ENCODE measurements around the gene PPIF. TPM values are rescaled to one million over a fixed set of nuclear protein-coding genes. Genes with fewer than 3 reads are reported as not detected.

Gene PPIF
- polyA plus RNA-seq, 1 donor (not counting 4 experiments of a cell fraction or from before 2014, with no cell fraction given) = 71.3 TPM

GRCh38 chr10:79335470-79336235, 11.6 kb upstream of the PPIF start:
- dilution Hi-C loops (cut with MboI; ENCODE audit: extremely low pct_ligation_motif_present, low sequenced_read_pairs) = no loop called here
- no peak for FAIRE-seq

DNA sequence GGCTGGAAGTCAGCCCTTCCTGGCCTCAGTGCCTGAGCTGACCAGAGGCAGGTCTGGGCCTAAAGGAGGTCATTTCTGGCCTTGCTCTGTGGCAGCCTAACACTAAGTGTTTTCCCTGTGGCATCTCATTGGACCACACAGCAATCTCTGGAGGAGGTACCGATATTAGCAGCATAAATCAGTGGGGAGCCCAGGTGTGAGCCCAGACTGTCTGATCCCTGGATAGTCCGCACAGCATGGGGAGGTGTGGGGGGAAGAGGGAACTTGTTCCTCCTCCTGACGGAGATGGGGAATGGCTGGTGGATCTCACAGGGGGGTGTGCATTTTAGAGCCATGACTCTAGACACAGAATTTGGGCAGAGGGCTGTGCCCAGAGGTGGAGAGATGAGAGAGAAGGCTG, 11.0 kb upstream of the PPIF start:
- Histone ChIP-seq H4K20me1 (ENCODE audit: control insufficient read depth, extremely low read depth, insufficient read depth, low read length) (no peaks in the 10 kb centered on the region), H3K9me3 (ENCODE audit: control insufficient read depth, low read depth, low read length) (peaks cover 2% of the 10 kb centered on the region), H3K4me1 (ENCODE audit: control insufficient read depth, extremely low read depth, insufficient read depth, low read length) (peaks cover 24% of the 10 kb centered on the region), H3K9me1 (ENCODE audit: control insufficient read depth, extremely low read depth, insufficient read depth, low read length) (no peaks in the 10 kb centered on the region), H3K4me3 (ENCODE audit: control insufficient read depth in 2 of 3, extremely low read depth in 1 of 3, insufficient read depth in 2 of 3, low read depth in 1 of 3, low read length in 3 of 3) (no peak overlapping the region), H3K9ac (ENCODE audit: control insufficient read depth, extremely low read depth, insufficient read depth, low read length) (no peak overlapping the region), H3K27ac (ENCODE audit: control insufficient read depth, insufficient read depth, low read length) (no peak overlapping the region), H3K36me3 (ENCODE audit: control insufficient read depth in 2 of 2, extremely low read depth in 1 of 2, insufficient read depth in 2 of 2, low read length in 2 of 2) (no peaks in the 10 kb centered on the region), H3K27me3 (ENCODE audit: control insufficient read depth, extremely low read depth, insufficient read depth, low read length) (no peaks in the 10 kb centered on the region), H3K79me2 (ENCODE audit: control insufficient read depth, insufficient read depth, low read length) (no peaks in the 10 kb centered on the region), H3K4me2 (ENCODE audit: control insufficient read depth, extremely low read depth, insufficient read depth, low read depth, low read length) (no peak overlapping the region), H2AFZ (ENCODE audit: control insufficient read depth, low read length) (no peak overlapping the region)
- dilution Hi-C loops (cut with MboI; ENCODE audit: extremely low pct_ligation_motif_present, low sequenced_read_pairs) = no loop called here
- TF ChIP-seq, protein P1, sequence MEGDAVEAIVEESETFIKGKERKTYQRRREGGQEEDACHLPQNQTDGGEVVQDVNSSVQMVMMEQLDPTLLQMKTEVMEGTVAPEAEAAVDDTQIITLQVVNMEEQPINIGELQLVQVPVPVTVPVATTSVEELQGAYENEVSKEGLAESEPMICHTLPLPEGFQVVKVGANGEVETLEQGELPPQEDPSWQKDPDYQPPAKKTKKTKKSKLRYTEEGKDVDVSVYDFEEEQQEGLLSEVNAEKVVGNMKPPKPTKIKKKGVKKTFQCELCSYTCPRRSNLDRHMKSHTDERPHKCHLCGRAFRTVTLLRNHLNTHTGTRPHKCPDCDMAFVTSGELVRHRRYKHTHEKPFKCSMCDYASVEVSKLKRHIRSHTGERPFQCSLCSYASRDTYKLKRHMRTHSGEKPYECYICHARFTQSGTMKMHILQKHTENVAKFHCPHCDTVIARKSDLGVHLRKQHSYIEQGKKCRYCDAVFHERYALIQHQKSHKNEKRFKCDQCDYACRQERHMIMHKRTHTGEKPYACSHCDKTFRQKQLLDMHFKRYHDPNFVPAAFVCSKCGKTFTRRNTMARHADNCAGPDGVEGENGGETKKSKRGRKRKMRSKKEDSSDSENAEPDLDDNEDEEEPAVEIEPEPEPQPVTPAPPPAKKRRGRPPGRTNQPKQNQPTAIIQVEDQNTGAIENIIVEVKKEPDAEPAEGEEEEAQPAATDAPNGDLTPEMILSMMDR (optimal IDR thresholded peaks at IDR 0.05 in 1 of 3, IDR thresholded peaks at IDR 0.05 in 1 of 3, conservative IDR thresholded peaks at IDR 0.05 in 1 of 3; ENCODE audit: extremely low read depth in 1 of 3, insufficient read depth in 2 of 3, low read length in 3 of 3) = no peak
- no peak for TF ChIP-seq EZH2 (IDR thresholded peaks at IDR 0.05; ENCODE audit: low read length)
- DNase-seq (ENCODE audit: low read depth, low spot score) = no peak
- no peak for FAIRE-seq

More at GRCh38 chr10:79335470-79336235, 11.6 kb upstream of the PPIF start:
- peaks cover 2% of the 10 kb centered on the region for H3K9me3 ChIP-seq (ENCODE audit: control insufficient read depth, low read depth, low read length)
- no peaks in the 10 kb centered on the region for H3K79me2 ChIP-seq (ENCODE audit: control insufficient read depth, insufficient read depth, low read length)
- no peak for TF ChIP-seq EZH2 (IDR thresholded peaks at IDR 0.05; ENCODE audit: low read length)
- TF ChIP-seq, protein P1 (optimal IDR thresholded peaks at IDR 0.05 in 1 of 3, IDR thresholded peaks at IDR 0.05 in 1 of 3, conservative IDR thresholded peaks at IDR 0.05 in 1 of 3; ENCODE audit: extremely low read depth in 1 of 3, insufficient read depth in 2 of 3, low read length in 3 of 3) = no peak
- no peaks in the 10 kb centered on the region for H3K36me3 ChIP-seq (ENCODE audit: control insufficient read depth in 2 of 2, extremely low read depth in 1 of 2, insufficient read depth in 2 of 2, low read length in 2 of 2)
- H3K4me1 ChIP-seq (ENCODE audit: control insufficient read depth, extremely low read depth, insufficient read depth, low read length) = peaks cover 28% of the 10 kb centered on the region
- no peak overlapping the region for H2AFZ ChIP-seq (ENCODE audit: control insufficient read depth, low read length)
- DNase-seq (ENCODE audit: low read depth, low spot score) = no peak
- no peaks in the 10 kb centered on the region for H3K9me1 ChIP-seq (ENCODE audit: control insufficient read depth, extremely low read depth, insufficient read depth, low read length)
- no peaks in the 10 kb centered on the region for H3K27me3 ChIP-seq (ENCODE audit: control insufficient read depth, extremely low read depth, insufficient read depth, low read length)
- no peak overlapping the region for H3K4me3 ChIP-seq (ENCODE audit: control insufficient read depth in 2 of 3, extremely low read depth in 1 of 3, insufficient read depth in 2 of 3, low read depth in 1 of 3, low read length in 3 of 3)
- no peak overlapping the region for H3K27ac ChIP-seq (ENCODE audit: control insufficient read depth, insufficient read depth, low read length)
- no peak overlapping the region for H3K4me2 ChIP-seq (ENCODE audit: control insufficient read depth, extremely low read depth, insufficient read depth, low read depth, low read length)
- H3K9ac ChIP-seq (ENCODE audit: control insufficient read depth, extremely low read depth, insufficient read depth, low read length) = no peak overlapping the region
- H4K20me1 ChIP-seq (ENCODE audit: control insufficient read depth, extremely low read depth, insufficient read depth, low read length) = no peaks in the 10 kb centered on the region

Data from keratinocyte (primary cell).